ENCODE measurements around the gene PAK4.
"Not testable (repeated sequence)": the region's sequence is repeated elsewhere in the genome, so short reads cannot be mapped to it uniquely, and the experiment has no call there.

DNA sequence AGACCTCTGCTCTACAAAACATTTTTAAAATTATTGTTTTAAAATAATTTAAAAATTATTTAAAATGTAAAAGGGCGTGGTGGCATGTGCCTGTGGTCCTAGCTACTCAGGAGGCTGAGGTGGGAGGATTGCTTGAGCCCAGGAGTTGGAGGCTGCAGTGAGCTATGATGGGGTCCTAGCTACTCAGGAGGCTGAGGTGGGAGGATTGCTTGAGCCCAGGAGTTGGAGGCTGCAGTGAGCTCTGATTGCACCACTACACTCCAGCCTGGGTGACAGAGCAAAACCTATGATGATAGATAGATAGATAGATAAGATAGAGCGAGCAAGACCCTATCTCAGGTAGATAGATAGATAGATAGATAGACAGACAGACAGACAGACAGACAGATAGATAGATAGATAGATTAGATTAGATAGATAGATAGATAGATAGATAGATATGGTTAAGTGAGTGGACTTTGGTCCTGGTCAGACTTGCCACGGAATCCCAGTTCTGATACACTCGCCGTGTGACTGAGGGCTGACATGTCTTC lies 18.2 kb downstream of the PAK4 start:
- TF ChIP-seq, protein P1, sequence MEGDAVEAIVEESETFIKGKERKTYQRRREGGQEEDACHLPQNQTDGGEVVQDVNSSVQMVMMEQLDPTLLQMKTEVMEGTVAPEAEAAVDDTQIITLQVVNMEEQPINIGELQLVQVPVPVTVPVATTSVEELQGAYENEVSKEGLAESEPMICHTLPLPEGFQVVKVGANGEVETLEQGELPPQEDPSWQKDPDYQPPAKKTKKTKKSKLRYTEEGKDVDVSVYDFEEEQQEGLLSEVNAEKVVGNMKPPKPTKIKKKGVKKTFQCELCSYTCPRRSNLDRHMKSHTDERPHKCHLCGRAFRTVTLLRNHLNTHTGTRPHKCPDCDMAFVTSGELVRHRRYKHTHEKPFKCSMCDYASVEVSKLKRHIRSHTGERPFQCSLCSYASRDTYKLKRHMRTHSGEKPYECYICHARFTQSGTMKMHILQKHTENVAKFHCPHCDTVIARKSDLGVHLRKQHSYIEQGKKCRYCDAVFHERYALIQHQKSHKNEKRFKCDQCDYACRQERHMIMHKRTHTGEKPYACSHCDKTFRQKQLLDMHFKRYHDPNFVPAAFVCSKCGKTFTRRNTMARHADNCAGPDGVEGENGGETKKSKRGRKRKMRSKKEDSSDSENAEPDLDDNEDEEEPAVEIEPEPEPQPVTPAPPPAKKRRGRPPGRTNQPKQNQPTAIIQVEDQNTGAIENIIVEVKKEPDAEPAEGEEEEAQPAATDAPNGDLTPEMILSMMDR (optimal IDR thresholded peaks at IDR 0.05 in 1 of 3, IDR thresholded peaks at IDR 0.05 in 1 of 3, conservative IDR thresholded peaks at IDR 0.05 in 1 of 3; ENCODE audit: extremely low read depth in 1 of 3, insufficient read depth in 2 of 3, low read length in 3 of 3): not testable (repeated sequence)
- TF ChIP-seq EZH2 (IDR thresholded peaks at IDR 0.05; ENCODE audit: low read length): not testable (repeated sequence)
